KMS-11 (cell line): ENCODE results near the gene MAST3.

Experiments
- H2AFZ ChIP-seq: fragments of 200-600 bp; sonication (generic); 2 replicates; pipeline ENCODE4 v1.6.1; 2016; ENCODE audit warnings: antibody characterized with exemption, mixed run types, low read depth
- H3K27ac ChIP-seq: fragments of 200-600 bp; sonication (generic); 2 replicates; pipeline ENCODE4 v1.6.1; 2016; ENCODE audit warnings: mild to moderate bottlenecking, mixed run types
- H3K27me3 ChIP-seq: fragments of 200-600 bp; sonication (generic); 2 replicates; pipeline ENCODE4 v1.6.1; 2017; ENCODE audit warnings: mild to moderate bottlenecking, low read depth, mixed run types, moderate library complexity; ENCODE audit not compliant: insufficient read depth
- H3K36me3 ChIP-seq: fragments of 200-600 bp; sonication (generic); 2 replicates; pipeline ENCODE4 v1.6.1; 2017; ENCODE audit warnings: mild to moderate bottlenecking, mixed run types; ENCODE audit not compliant: insufficient read depth
- H3K4me1 ChIP-seq: fragments of 200-600 bp; sonication (generic); 2 replicates; pipeline ENCODE4 v1.6.1; 2016; ENCODE audit warnings: mild to moderate bottlenecking, low read depth, mixed run types; ENCODE audit not compliant: poor library complexity, severe bottlenecking
- H3K4me2 ChIP-seq: fragments of 200-600 bp; sonication (generic); 2 replicates; pipeline ENCODE4 v1.7.0; 2016; ENCODE audit warnings: mild to moderate bottlenecking, mixed run types
- H3K4me3 ChIP-seq: fragments of 200-600 bp; sonication (generic); IDR thresholded peaks from 2 replicates; pipeline ENCODE4 v1.6.1; 2017; ENCODE audit warnings: low read depth, low read length, mixed read lengths; ENCODE audit not compliant: insufficient read depth
- H3K79me2 ChIP-seq: fragments of 200-600 bp; sonication (generic); 2 replicates; pipeline ENCODE4 v1.6.1; 2016; ENCODE audit warnings: low read depth, mixed run types; ENCODE audit not compliant: insufficient read depth
- H3K9ac ChIP-seq: fragments of 200-600 bp; sonication (generic); 2 replicates; pipeline ENCODE4 v1.6.1; 2016; ENCODE audit warnings: mild to moderate bottlenecking, mixed run types
- H4K20me1 ChIP-seq: fragments of 200-600 bp; sonication (generic); 2 replicates; pipeline ENCODE4 v1.6.1; 2016; ENCODE audit warnings: mild to moderate bottlenecking, mixed run types; ENCODE audit not compliant: insufficient read depth
- TF ChIP-seq, protein P1 (sequence below): fragments of 200-600 bp; sonication (generic); conservative IDR thresholded peaks from 2 replicates; pipeline ENCODE4 v1.6.1; 2017; ENCODE audit warnings: low read depth, mild to moderate bottlenecking, antibody characterized with exemption, low read length, moderate library complexity, mixed read lengths

MAST3 gene

DNA sequence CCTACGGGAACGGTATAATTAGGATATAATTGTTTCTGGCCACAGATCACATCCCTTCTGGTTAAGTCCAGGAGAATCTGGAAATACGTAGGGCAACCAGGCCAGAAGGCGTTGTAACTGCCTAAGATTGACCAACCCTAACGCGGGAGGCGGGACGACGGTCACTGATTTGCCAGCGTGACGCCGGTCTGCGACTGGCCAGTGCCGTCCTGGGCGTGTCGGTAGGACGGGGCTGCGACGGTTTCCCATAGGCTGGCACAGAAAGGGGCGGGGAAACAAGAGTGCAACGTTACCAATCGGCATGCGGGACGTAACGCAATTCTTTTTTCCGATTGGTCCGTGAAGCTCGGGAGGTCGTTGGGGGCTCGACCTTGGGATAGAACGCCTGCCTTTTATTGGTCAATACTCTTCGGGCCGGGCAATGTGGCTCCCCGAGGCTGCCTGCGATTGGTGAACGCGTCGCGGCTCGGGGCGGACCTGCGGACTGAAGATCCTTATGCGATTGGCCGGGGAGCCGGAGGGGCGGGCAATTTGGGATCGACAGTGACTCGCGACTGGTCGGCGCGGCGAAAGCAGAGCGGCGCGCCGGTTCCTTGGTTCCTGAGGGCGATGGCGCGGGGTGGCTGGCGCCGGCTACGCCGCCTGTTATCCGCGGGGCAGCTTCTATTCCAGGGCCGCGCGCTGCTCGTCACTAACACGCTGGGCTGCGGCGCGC is 95.3 kb downstream of the MAST3 start, which contains the start of gene MPV17L2:
MPV17L2 (plus strand) TSS at position 546 of the 715 bp plus-strand sequence; CDS start at position 610, 64 bp downstream.
- H3K9ac ChIP-seq = peak within 1 kb of the TSS; percentile 59; the same call in 1 of the 2 replicates

DNA sequence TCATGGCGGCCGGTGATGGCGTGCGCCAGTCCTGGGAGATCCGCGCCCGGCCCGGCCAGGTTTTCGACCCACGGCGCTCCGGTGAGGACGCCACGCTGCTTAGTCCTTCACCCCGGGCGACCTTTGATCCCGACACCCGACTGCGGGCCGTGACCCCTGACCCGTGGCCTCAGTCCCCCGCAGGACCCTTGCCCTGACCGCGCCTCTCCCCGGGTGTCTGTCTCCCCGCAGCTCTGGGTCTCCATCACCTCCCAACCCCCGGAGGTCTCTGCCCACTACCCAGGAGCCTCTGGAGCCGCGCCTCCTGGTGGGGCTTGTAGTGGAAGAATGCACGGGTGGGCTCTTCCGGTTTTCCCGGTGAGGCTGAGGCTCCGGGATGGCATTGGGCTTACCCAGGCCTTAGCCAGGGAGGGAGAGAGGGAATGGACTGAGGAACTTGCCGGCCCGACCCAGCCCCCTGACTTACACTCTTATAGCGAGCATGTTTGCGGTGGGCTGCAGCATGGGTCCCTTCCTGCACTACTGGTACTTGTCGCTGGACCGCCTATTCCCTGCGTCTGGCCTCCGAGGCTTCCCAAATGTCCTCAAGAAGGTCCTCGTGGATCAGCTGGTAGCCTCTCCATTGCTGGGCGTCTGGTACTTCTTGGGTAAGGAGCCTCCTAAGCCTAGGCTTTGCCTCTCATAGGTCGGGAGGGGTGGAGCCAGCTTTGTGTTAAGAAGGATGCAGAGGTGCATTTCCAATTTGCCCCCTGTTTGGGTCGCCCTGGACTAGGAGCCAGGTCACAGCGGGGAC is 96.0 kb downstream of the MAST3 start:
- H3K36me3 ChIP-seq = no peaks in the 10 kb centered on the region
- TF ChIP-seq, protein P1, sequence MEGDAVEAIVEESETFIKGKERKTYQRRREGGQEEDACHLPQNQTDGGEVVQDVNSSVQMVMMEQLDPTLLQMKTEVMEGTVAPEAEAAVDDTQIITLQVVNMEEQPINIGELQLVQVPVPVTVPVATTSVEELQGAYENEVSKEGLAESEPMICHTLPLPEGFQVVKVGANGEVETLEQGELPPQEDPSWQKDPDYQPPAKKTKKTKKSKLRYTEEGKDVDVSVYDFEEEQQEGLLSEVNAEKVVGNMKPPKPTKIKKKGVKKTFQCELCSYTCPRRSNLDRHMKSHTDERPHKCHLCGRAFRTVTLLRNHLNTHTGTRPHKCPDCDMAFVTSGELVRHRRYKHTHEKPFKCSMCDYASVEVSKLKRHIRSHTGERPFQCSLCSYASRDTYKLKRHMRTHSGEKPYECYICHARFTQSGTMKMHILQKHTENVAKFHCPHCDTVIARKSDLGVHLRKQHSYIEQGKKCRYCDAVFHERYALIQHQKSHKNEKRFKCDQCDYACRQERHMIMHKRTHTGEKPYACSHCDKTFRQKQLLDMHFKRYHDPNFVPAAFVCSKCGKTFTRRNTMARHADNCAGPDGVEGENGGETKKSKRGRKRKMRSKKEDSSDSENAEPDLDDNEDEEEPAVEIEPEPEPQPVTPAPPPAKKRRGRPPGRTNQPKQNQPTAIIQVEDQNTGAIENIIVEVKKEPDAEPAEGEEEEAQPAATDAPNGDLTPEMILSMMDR = no peak
- H3K79me2 ChIP-seq = no peaks in the 10 kb centered on the region; the same call in 1 of the 2 replicates
- peak overlapping the region; percentile 59; the same call in 1 of the 2 replicates for H3K9ac ChIP-seq
- H3K4me1 ChIP-seq = peaks cover 12% of the 10 kb centered on the region
- peak overlapping the region; percentile 95 for H3K4me2 ChIP-seq
- no peaks in the 10 kb centered on the region for H3K27me3 ChIP-seq
- H4K20me1 ChIP-seq = no peaks in the 10 kb centered on the region
- H3K4me3 ChIP-seq = no peak overlapping the region
- peak overlapping the region; percentile 26 for H3K27ac ChIP-seq
- peak overlapping the region; percentile 75 for H2AFZ ChIP-seq

More for the DNA sequence above, 95.3 kb downstream of the MAST3 start, which contains the start of gene MPV17L2:
- H3K27ac ChIP-seq = peak within 1 kb of the TSS; percentile 47
- no peaks in the 10 kb centered on the region for H3K36me3 ChIP-seq
- H3K4me1 ChIP-seq = peaks cover 12% of the 10 kb centered on the region
- no peaks in the 10 kb centered on the region for H3K27me3 ChIP-seq
- no peaks in the 10 kb centered on the region for H4K20me1 ChIP-seq
- no peak within 1 kb of the TSS for H3K4me3 ChIP-seq
- H2AFZ ChIP-seq = peak within 1 kb of the TSS; percentile 75
- H3K4me2 ChIP-seq = peak within 1 kb of the TSS; percentile 95
- H3K79me2 ChIP-seq = no peaks in the 10 kb centered on the region; the same call in 1 of the 2 replicates
- TF ChIP-seq, protein P1 = no peak

DNA sequence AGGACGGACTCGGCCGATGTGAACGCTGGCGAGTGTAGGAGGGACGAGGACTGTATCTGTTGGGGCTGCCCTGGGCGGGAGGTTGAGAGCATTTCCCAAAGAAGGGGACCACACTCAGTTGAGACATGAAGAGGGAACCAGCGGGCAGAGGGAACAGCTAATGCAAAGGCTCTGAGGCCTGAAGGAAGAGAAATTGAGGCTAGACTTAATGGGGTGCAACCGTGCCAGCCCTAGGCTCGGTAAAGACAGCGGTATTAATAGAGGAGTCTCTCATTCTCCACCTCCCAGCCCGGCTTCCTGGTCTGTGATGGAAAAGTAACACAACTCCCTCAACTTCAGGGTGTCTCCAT is 96.6 kb downstream of the MAST3 start:
- H3K4me3 ChIP-seq = no peak overlapping the region
- no peak overlapping the region for H3K27ac ChIP-seq
- H3K79me2 ChIP-seq = no peaks in the 10 kb centered on the region; the same call in 1 of the 2 replicates
- no peak overlapping the region; the same call in 1 of the 2 replicates for H3K9ac ChIP-seq
- peak overlapping the region; percentile 75; the same call in 1 of the 2 replicates for H2AFZ ChIP-seq
- no peaks in the 10 kb centered on the region for H4K20me1 ChIP-seq
- peaks cover 12% of the 10 kb centered on the region for H3K4me1 ChIP-seq
- H3K36me3 ChIP-seq = no peaks in the 10 kb centered on the region
- TF ChIP-seq, protein P1 = no peak
- H3K27me3 ChIP-seq = no peaks in the 10 kb centered on the region; the same call in 1 of the 2 replicates
- peak overlapping the region; percentile 95 for H3K4me2 ChIP-seq

DNA sequence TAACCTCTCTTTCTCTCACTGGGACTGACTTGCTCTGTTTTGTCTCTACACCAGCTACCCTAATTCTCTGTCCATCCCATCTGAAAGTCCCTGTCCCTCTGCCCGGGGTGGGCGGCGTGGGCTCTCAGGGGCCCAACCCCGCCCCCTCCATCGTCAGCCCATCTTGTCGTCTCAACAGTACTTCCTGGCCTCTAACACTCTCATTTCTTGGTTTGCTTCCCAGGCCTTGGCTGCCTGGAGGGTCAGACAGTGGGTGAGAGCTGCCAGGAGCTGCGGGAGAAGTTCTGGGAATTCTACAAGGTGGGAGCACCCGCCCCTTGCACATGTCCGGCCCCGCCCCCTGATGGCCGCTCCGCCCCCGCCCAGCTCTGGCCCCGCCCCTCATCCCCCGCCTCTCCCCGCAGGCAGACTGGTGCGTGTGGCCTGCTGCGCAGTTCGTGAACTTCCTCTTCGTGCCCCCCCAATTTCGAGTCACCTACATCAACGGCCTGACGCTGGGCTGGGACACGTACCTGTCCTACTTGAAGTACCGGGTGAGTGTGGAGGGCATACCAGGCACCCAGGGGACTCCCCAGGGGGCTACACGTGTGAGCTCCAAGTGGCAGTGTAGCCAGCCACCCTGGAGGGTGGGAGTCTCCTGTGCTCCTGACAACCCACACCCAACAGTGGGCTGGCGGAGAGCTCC is 97.1 kb downstream of the MAST3 start:
- Histone ChIP-seq H3K4me2 (no peak overlapping the region; the same call in 1 of the 2 replicates), H3K4me3 (no peak overlapping the region), H4K20me1 (no peaks in the 10 kb centered on the region), H3K4me1 (peaks cover 12% of the 10 kb centered on the region), H2AFZ (no peak overlapping the region), H3K9ac (no peak overlapping the region), H3K27ac (no peak overlapping the region), H3K27me3 (peaks cover under 1% of the 10 kb centered on the region; the same call in 1 of the 2 replicates), H3K79me2 (no peaks in the 10 kb centered on the region; the same call in 1 of the 2 replicates), H3K36me3 (no peaks in the 10 kb centered on the region)
- TF ChIP-seq, protein P1 = no peak
